ENCODE data around the gene HPD. TPM values are rescaled to one million over a fixed set of nuclear protein-coding genes. Genes with fewer than 3 reads are reported as not detected.

HPD gene
- polyA plus RNA-seq, 4 donors, result 1.8 to 5.3 (median 3.6) TPM

DNA sequence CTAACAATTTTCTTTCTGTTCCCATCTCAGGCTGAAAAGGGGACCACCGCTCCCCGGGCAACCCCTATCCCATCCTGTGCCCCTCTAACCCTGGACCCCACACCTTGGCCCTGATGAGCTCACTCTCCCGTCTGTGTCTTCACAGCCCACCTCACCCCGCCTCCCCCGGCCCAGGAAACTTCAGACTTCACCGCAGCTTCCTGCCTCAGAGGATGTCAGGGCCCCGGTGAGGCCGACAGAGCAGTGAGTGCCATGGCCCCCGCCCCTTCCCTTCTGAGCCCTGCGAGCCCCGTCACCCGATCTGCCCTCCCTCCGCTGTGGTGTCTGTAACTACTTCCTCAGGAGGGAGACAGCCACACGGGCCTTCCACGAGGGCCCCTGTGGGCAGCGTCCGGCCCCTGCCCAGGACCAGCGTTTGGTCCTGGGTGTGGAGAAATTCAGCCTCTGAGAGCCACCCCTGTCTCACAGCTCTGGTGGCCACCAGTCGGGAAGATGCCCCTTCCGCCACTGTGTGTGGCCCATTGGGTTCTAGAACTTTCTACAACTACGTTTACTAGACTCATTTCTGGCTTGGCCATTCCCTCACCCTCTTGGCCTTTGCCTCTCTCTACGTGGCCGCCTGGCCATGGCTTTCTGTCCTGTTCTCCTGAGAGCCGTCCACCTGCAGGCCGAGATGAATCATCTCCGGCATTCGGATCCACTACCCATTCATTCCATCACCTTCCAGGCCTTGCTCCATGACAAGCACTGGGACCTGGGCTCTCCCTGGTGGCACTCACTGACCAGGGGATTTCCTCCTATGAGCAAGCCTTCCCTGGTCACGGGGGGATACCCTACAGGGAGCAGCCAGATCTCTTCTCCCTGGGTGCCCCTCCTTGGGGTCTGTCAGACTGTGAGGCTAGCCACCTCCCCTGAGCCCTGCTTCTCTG lies 68.6 kb downstream of the HPD start:
- DNase-seq (ENCODE audit: low read depth in 4 of 4, low spot score in 2 of 4), result no peak

Other genes starting within 250 kb of the HPD start
- gene ORAI1, start 232.3 kb downstream of the HPD start, polyA plus RNA-seq (ENCODE audit: insufficient read length in 4 of 4), result 10 to 100 TPM; 10.8 to 18.2 (median 14.6) TPM
- 1 to 10 TPM; 1.2 to 2.4 (median 1.8) TPM for gene MORN3, start 189.2 kb downstream of the HPD start, polyA plus RNA-seq (ENCODE audit: insufficient read length in 4 of 4)
- 10 to 100 TPM in 3 of 4 donors, 1 to 10 TPM in 1; 7.2 to 16.7 (median 12.7) TPM for gene TMEM120B, start 146.1 kb downstream of the HPD start, polyA plus RNA-seq (ENCODE audit: insufficient read length in 4 of 4)
- 10 to 100 TPM in 3 of 4 donors, 1 to 10 TPM in 1; 9.6 to 15.4 (median 12.5) TPM for gene RHOF, start 65.2 kb downstream of the HPD start, polyA plus RNA-seq (ENCODE audit: insufficient read length in 4 of 4)
- 10 to 100 TPM; 10.6 to 22.2 (median 15.7) TPM for gene SETD1B, start 54.9 kb downstream of the HPD start, polyA plus RNA-seq (ENCODE audit: insufficient read length in 4 of 4)
- gene PSMD9, start 29.9 kb upstream of the HPD start, polyA plus RNA-seq (ENCODE audit: insufficient read length in 4 of 4), result 10 to 100 TPM; 52.2 to 61.8 (median 55.7) TPM
- gene CFAP251, start 59.7 kb upstream of the HPD start, polyA plus RNA-seq (ENCODE audit: insufficient read length in 4 of 4), result 10 to 100 TPM in 2 of 4 donors, 1 to 10 TPM in 2; 8.9 to 16.8 (median 12.8) TPM
- 10 to 100 TPM; 35.0 to 42.9 (median 38.4) TPM for gene BCL7A, start 163.0 kb upstream of the HPD start, polyA plus RNA-seq (ENCODE audit: insufficient read length in 4 of 4)
- gene MLXIP, start 219.9 kb upstream of the HPD start, polyA plus RNA-seq (ENCODE audit: insufficient read length in 4 of 4), result 10 to 100 TPM; 25.2 to 58.5 (median 38.2) TPM

Measured in left renal cortex interstitium (tissue), 4 donors.